HEK293 (cell line): ENCODE data around the gene USHBP1.

ENCODE experiments used
- KLF10 ChIP-seq: fragments of 450-650 bp; IDR thresholded peaks from 2 replicates; pipeline ENCODE4 v1.5.1; 2018; ENCODE audit warnings: missing biosample characterization, mild to moderate bottlenecking, missing genetic modification characterization
- ZBTB1 ChIP-seq: fragments of 450-650 bp; formaldehyde crosslinking; IDR thresholded peaks from 2 replicates; pipeline ENCODE4 v1.5.1; 2016; ENCODE audit warnings: missing biosample characterization, missing genetic modification characterization
- ZFP37 ChIP-seq: fragments of 450-650 bp; formaldehyde crosslinking; IDR thresholded peaks from 2 replicates; pipeline ENCODE4 v1.5.1; 2016; ENCODE audit warnings: missing biosample characterization, missing genetic modification characterization
- ZNF184 ChIP-seq: fragments of 450-650 bp; IDR thresholded peaks from 2 replicates; pipeline ENCODE4 v1.5.1; 2018; ENCODE audit warnings: missing biosample characterization, mild to moderate bottlenecking, missing genetic modification characterization
- ZNF274 ChIP-seq, 2 experiments: fragments of 200-500 bp in 1 of 2; fragments of 450-650 bp in 1 of 2; sonication (Bioruptor generic) in 1 of 2; formaldehyde crosslinking in 1 of 2; IDR thresholded peaks; 2 replicates each; pipeline versions ENCODE4 v1.5.1 to v1.6.1; 2014 to 2016; ENCODE audit warnings: borderline replicate concordance in 1 of 2, inconsistent platforms in 1 of 2, low read length in 1 of 2, missing biosample characterization in 1 of 2, missing genetic modification characterization in 1 of 2
- ZNF350 ChIP-seq: fragments of 450-650 bp; formaldehyde crosslinking; IDR thresholded peaks from 2 replicates; pipeline ENCODE4 v1.5.0; 2017; ENCODE audit warnings: missing biosample characterization, mild to moderate bottlenecking, missing genetic modification characterization
- TF ChIP-seq, protein P1 (sequence below): fragments of 450-650 bp; formaldehyde crosslinking; IDR thresholded peaks from 2 replicates; pipeline ENCODE4 v1.5.1; 2016; ENCODE audit warnings: missing biosample characterization, missing genetic modification characterization
- TF ChIP-seq, protein P2 (sequence below): fragments of 450-650 bp; formaldehyde crosslinking; IDR thresholded peaks from 2 replicates; pipeline ENCODE4 v1.5.1; 2016; ENCODE audit warnings: missing biosample characterization, missing genetic modification characterization, low read depth
- TF ChIP-seq, protein P3 (sequence below): fragments of 450-650 bp; formaldehyde crosslinking; IDR thresholded peaks from 2 replicates; pipeline ENCODE4 v1.5.1; 2016; ENCODE audit warnings: missing biosample characterization, missing genetic modification characterization
- TF ChIP-seq, protein P4 (sequence below): fragments of 450-650 bp; formaldehyde crosslinking; IDR thresholded peaks from 2 replicates; pipeline ENCODE4 v1.5.1; 2016; ENCODE audit warnings: missing biosample characterization, missing genetic modification characterization
- TF ChIP-seq, protein P5 (sequence below): fragments of 450-650 bp; formaldehyde crosslinking; IDR thresholded peaks from 2 replicates; pipeline ENCODE4 v1.5.1; 2016; ENCODE audit warnings: missing biosample characterization, missing genetic modification characterization
- TF ChIP-seq, protein P6 (sequence below): fragments of 450-650 bp; formaldehyde crosslinking; conservative IDR thresholded peaks from 2 replicates; pipeline ENCODE4 v1.5.1; 2016; ENCODE audit warnings: low read depth, missing biosample characterization, missing genetic modification characterization

DNA sequence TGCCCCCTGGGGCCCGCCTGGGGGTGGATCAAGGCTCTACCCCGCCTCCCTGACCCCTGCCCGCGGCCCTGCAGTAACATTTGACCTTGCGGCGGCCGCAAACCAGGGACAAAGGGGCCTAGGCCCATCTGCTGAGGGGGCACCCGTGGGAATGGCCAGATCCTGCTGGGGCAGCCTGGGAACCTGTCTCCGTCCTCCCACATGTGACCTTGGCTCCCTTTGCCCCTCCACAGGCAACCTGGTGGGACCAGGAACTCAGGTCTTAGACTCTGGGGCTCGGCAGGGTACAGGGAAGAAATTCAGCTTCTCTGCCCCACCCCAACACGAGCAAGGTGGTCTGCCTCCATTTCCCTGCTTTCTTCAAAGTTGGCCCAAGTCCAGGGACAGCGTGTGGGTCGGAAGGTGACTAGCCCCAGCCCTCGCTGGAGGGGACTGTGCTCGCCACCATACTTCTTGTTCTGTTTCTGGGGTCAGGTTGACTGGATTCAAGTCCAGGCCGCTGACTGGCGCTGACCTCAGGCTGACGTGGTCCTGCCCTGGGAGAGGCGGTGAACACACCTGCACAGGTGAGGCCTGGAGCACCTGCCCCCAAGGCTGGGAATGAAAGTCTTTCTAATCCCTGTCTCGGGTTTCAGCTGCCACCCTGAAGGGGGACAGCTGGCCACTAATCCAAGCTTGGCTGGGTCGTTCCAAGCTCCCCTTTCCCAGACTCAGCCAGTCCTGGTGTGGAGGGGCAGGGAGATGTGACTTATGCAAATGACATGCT is 16.4 kb downstream of the USHBP1 start:
- TF ChIP-seq, protein P1, sequence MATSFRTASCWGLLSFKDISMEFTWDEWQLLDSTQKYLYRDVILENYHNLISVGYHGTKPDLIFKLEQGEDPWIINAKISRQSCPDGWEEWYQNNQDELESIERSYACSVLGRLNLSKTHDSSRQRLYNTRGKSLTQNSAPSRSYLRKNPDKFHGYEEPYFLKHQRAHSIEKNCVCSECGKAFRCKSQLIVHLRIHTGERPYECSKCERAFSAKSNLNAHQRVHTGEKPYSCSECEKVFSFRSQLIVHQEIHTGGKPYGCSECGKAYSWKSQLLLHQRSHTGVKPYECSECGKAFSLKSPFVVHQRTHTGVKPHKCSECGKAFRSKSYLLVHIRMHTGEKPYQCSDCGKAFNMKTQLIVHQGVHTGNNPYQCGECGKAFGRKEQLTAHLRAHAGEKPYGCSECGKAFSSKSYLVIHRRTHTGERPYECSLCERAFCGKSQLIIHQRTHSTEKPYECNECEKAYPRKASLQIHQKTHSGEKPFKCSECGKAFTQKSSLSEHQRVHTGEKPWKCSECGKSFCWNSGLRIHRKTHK (tag by site-specific recombination) = no peak
- TF ChIP-seq, protein P2, sequence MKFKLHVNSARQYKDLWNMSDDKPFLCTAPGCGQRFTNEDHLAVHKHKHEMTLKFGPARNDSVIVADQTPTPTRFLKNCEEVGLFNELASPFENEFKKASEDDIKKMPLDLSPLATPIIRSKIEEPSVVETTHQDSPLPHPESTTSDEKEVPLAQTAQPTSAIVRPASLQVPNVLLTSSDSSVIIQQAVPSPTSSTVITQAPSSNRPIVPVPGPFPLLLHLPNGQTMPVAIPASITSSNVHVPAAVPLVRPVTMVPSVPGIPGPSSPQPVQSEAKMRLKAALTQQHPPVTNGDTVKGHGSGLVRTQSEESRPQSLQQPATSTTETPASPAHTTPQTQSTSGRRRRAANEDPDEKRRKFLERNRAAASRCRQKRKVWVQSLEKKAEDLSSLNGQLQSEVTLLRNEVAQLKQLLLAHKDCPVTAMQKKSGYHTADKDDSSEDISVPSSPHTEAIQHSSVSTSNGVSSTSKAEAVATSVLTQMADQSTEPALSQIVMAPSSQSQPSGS (tag by site-specific recombination) = no peak
- TF ChIP-seq, protein P3, sequence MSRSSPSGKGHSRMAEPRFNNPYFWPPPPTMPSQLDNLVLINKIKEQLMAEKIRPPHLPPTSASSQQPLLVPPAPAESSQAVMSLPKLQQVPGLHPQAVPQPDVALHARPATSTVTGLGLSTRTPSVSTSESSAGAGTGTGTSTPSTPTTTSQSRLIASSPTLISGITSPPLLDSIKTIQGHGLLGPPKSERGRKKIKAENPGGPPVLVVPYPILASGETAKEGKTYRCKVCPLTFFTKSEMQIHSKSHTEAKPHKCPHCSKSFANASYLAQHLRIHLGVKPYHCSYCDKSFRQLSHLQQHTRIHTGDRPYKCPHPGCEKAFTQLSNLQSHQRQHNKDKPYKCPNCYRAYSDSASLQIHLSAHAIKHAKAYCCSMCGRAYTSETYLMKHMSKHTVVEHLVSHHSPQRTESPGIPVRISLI (tag by site-specific recombination) = no peak
- TF ChIP-seq ZBTB1 = no peak
- TF ChIP-seq, protein P4, sequence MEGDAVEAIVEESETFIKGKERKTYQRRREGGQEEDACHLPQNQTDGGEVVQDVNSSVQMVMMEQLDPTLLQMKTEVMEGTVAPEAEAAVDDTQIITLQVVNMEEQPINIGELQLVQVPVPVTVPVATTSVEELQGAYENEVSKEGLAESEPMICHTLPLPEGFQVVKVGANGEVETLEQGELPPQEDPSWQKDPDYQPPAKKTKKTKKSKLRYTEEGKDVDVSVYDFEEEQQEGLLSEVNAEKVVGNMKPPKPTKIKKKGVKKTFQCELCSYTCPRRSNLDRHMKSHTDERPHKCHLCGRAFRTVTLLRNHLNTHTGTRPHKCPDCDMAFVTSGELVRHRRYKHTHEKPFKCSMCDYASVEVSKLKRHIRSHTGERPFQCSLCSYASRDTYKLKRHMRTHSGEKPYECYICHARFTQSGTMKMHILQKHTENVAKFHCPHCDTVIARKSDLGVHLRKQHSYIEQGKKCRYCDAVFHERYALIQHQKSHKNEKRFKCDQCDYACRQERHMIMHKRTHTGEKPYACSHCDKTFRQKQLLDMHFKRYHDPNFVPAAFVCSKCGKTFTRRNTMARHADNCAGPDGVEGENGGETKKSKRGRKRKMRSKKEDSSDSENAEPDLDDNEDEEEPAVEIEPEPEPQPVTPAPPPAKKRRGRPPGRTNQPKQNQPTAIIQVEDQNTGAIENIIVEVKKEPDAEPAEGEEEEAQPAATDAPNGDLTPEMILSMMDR (tag by site-specific recombination) = no peak
- TF ChIP-seq, protein P5, sequence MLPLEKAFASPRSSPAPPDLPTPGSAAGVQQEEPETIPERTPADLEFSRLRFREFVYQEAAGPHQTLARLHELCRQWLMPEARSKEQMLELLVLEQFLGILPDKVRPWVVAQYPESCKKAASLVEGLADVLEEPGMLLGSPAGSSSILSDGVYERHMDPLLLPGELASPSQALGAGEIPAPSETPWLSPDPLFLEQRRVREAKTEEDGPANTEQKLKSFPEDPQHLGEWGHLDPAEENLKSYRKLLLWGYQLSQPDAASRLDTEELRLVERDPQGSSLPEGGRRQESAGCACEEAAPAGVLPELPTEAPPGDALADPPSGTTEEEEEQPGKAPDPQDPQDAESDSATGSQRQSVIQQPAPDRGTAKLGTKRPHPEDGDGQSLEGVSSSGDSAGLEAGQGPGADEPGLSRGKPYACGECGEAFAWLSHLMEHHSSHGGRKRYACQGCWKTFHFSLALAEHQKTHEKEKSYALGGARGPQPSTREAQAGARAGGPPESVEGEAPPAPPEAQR (tag by site-specific recombination) = no peak
- TF ChIP-seq, protein P6, sequence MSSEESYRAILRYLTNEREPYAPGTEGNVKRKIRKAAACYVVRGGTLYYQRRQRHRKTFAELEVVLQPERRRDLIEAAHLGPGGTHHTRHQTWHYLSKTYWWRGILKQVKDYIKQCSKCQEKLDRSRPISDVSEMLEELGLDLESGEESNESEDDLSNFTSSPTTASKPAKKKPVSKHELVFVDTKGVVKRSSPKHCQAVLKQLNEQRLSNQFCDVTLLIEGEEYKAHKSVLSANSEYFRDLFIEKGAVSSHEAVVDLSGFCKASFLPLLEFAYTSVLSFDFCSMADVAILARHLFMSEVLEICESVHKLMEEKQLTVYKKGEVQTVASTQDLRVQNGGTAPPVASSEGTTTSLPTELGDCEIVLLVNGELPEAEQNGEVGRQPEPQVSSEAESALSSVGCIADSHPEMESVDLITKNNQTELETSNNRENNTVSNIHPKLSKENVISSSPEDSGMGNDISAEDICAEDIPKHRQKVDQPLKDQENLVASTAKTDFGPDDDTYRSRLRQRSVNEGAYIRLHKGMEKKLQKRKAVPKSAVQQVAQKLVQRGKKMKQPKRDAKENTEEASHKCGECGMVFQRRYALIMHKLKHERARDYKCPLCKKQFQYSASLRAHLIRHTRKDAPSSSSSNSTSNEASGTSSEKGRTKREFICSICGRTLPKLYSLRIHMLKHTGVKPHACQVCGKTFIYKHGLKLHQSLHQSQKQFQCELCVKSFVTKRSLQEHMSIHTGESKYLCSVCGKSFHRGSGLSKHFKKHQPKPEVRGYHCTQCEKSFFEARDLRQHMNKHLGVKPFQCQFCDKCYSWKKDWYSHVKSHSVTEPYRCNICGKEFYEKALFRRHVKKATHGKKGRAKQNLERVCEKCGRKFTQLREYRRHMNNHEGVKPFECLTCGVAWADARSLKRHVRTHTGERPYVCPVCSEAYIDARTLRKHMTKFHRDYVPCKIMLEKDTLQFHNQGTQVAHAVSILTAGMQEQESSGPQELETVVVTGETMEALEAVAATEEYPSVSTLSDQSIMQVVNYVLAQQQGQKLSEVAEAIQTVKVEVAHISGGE (tag by site-specific recombination) = no peak
- no peak for TF ChIP-seq ZNF350
- TF ChIP-seq ZFP37 (tag by site-specific recombination) = no peak
- no peak for TF ChIP-seq ZNF274 (IDR thresholded peaks at IDR 0.05; ENCODE audit: low read length)
- no peak for TF ChIP-seq ZNF274 (tag by site-specific recombination; IDR thresholded peaks at IDR 0.05; ENCODE audit: borderline replicate concordance)
- TF ChIP-seq ZNF184 (tag by site-specific recombination) = no peak
- no peak for TF ChIP-seq KLF10 (tag by site-specific recombination)
